K562 (cell line): ENCODE results near the gene SERPINA1. TPM values are rescaled to one million over a fixed set of nuclear protein-coding genes. Genes with fewer than 3 reads are reported as not detected.

Source experiments
- ATAC-seq: fragments of 200-7000 bp; cut with Tn5 transposase; 3 replicates; pipeline ENCODE4 v1.9.1; 2020; ENCODE audit warnings: moderate library complexity
- BruUV-seq: library from RNA; stranded (reverse); fragments of 400-500 nt; replicated peaks from 2 replicates; lab custom pipeline; 2021; lab: Mats Ljungman, UMichigan
- CTCF ChIA-PET: fragments of 300-600 bp; formaldehyde crosslinking; extraction: SDS; loops from one replicate; lab custom pipeline; 2021; ENCODE audit warnings: low intra/inter-chr PET ratio; lab: Yijun Ruan, JAX
- POLR2A ChIA-PET: fragments of 300-600, 350-650 bp; sonication (Branson Sonifier 250); formaldehyde crosslinking; extraction: SDS; loops from one replicate; lab custom pipeline; 2021; ENCODE audit warnings: antibody characterized with exemption, inconsistent platforms; lab: Yijun Ruan, JAX
- DNase-seq, 4 experiments: peaks; one replicate each; pipeline versions ENCODE4 v3.0.0 to v3.0.0-alpha.2; 2011 to 2018; ENCODE audit warnings: low spot score in 3 of 4, mixed read lengths in 3 of 4; ENCODE audit errors: extremely low read depth in 1 of 4
- FAIRE-seq: peaks from 2 replicates; lab custom pipeline; 2011; peaks lifted over from hg19 to GRCh38; lab: Jason Lieb, UNC
- H2AFZ ChIP-seq: 2 replicates; pipeline ENCODE4 v1.6.0; 2011; ENCODE audit warnings: low read depth, low read length, control low read depth, inconsistent platforms
- H3K27ac ChIP-seq: fragments of 200-600 bp; 3 replicates; pipeline ENCODE4 v1.8.0; 2011; ENCODE audit warnings: low read depth, mild to moderate bottlenecking, control low read depth, inconsistent platforms, low read length, moderate library complexity, mixed read lengths; ENCODE audit errors: extremely low read depth
- H3K27me3 ChIP-seq, 2 experiments: fragments of 300-600 bp in 1 of 2; 2 replicates in 1 of 2; 3 replicates in 1 of 2; pipeline versions ENCODE4 v1.6.0 to v1.8.0; 2011; ENCODE audit warnings: inconsistent platforms in 2 of 2, low read length in 2 of 2, mild to moderate bottlenecking in 1 of 2, mixed read lengths in 1 of 2, moderate library complexity in 1 of 2; ENCODE audit not compliant: control insufficient read depth in 2 of 2, insufficient read depth in 2 of 2
- H3K36me3 ChIP-seq: fragments of 300-600 bp; 3 replicates; pipeline ENCODE4 v1.8.0; 2011; ENCODE audit warnings: mild to moderate bottlenecking, low read length, inconsistent platforms; ENCODE audit not compliant: control insufficient read depth, insufficient read depth
- H3K4me1 ChIP-seq, 2 experiments: fragments of 200-600 bp in 1 of 2; replicated peaks in 1 of 2; 2 replicates in 1 of 2; 3 replicates in 1 of 2; pipeline versions ENCODE4 v1.5.1 to v1.8.0; 2011; ENCODE audit warnings: inconsistent platforms in 2 of 2, low read length in 2 of 2, mild to moderate bottlenecking in 1 of 2, mixed read lengths in 1 of 2, moderate library complexity in 1 of 2; ENCODE audit not compliant: control insufficient read depth in 2 of 2, insufficient read depth in 2 of 2
- H3K4me2 ChIP-seq: 2 replicates; pipeline ENCODE4 v1.6.1; 2011; ENCODE audit warnings: low read length, control low read depth, inconsistent platforms, mixed read lengths; ENCODE audit not compliant: insufficient read depth
- H3K4me3 ChIP-seq: fragments of 200-600 bp; sonication (generic), shearing (Covaris generic); 2 replicates; pipeline ENCODE4 v1.5.1; 2016; ENCODE audit warnings: control low read depth, inconsistent platforms
- H3K79me2 ChIP-seq: fragments of 200-600 bp; 3 replicates; pipeline ENCODE4 v1.8.0; 2011; ENCODE audit warnings: low read length, inconsistent platforms; ENCODE audit not compliant: control insufficient read depth, insufficient read depth
- H3K9ac ChIP-seq, 2 experiments: 2 replicates each; pipeline versions ENCODE4 v1.6.0 to v1.6.1; 2011; ENCODE audit warnings: low read depth in 2 of 2, low read length in 2 of 2, control low read depth in 1 of 2, inconsistent platforms in 1 of 2, mild to moderate bottlenecking in 1 of 2, mixed read lengths in 1 of 2; ENCODE audit not compliant: insufficient read depth in 1 of 2
- H3K9me1 ChIP-seq: one replicate; pipeline ENCODE4 v1.6.0; 2011; ENCODE audit warnings: inconsistent platforms, mild to moderate bottlenecking, low read length, moderate library complexity; ENCODE audit not compliant: control insufficient read depth, insufficient read depth
- H3K9me3 ChIP-seq: replicated peaks from 2 replicates; pipeline ENCODE4 v1.5.1; 2011; ENCODE audit warnings: low read depth, low read length, inconsistent platforms; ENCODE audit not compliant: control insufficient read depth, insufficient read depth
- H4K20me1 ChIP-seq: replicated peaks from 2 replicates; pipeline ENCODE4 v1.6.1; 2011; ENCODE audit warnings: low read length, inconsistent platforms, mixed read lengths; ENCODE audit not compliant: control insufficient read depth, insufficient read depth
- CXXC5 ChIP-seq: fragments of 250-450 bp; sonication (Bioruptor Pico); IDR thresholded peaks from 2 replicates; pipeline ENCODE4 v1.8.0; 2022; ENCODE audit warnings: inconsistent platforms, mild to moderate bottlenecking, moderate library complexity
- MCM5 ChIP-seq: fragments of 450-650 bp; IDR thresholded peaks from 2 replicates; pipeline ENCODE4 v1.6.1; 2016; ENCODE audit warnings: low read depth
- RBM25 ChIP-seq: fragments of 200-400 bp; formaldehyde crosslinking; IDR thresholded peaks from 2 replicates; pipeline ENCODE4 v1.6.1; 2018; ENCODE audit warnings: low read length, low read depth, moderate library complexity; ENCODE audit not compliant: severe bottlenecking
- SMARCB1 ChIP-seq: IDR thresholded peaks from 2 replicates; pipeline ENCODE4 v1.6.1; 2011; ENCODE audit warnings: improper control_type of control experiment, low read depth; ENCODE audit not compliant: insufficient read length
- SRF ChIP-seq, 2 experiments: fragments of 250-450, 450-650 bp in 1 of 2; sonication (Bioruptor Pico) in 1 of 2; sonication (generic) in 1 of 2; formaldehyde crosslinking; IDR thresholded peaks; 2 replicates each; pipeline versions ENCODE4 v1.5.0 to v1.5.1; 2020 to 2022; ENCODE audit warnings: mild to moderate bottlenecking in 1 of 2, missing genetic modification reagents in 1 of 2
- ZBED1 ChIP-seq: IDR thresholded peaks from 2 replicates; pipeline ENCODE4 v1.6.1; 2014
- ZKSCAN1 ChIP-seq: fragments of 150-350 bp; IDR thresholded peaks from 2 replicates; pipeline ENCODE4 v1.6.1; 2016; ENCODE audit warnings: low read depth, low read length
- WGBS: fragments of 100-300 bp; shearing (Covaris generic); methylation state at CpG from one replicate; pipeline ENCODE4 v1.1.6; 2016; ENCODE audit warnings: low coverage, mixed read lengths; ENCODE audit not compliant: insufficient coverage; ENCODE audit errors: missing lambda C conversion rate; 5-methylcytosine and 5-hydroxymethylcytosine counted together
- in situ Hi-C: fragments of 300-500 bp; cut with MboI; formaldehyde crosslinking; loops from 4 replicates; pipeline ENCODE4 v1.15.0; 2018; ENCODE audit warnings: inconsistent platforms, mixed read lengths
- intact Hi-C: fragments of 100-400 bp; cut with micrococcal nuclease; formaldehyde crosslinking; loops from 2 replicates; pipeline ENCODE4 v1.14.2; 2022
- polyA plus RNA-seq, 8 experiments: library from polyadenylated mRNA; depleted of rRNA in 4 of 8; stranded (reverse) in 5 of 8; unstranded in 3 of 8; fragments of >200 nt; fragmentation: Nextera tagmentation in 2 of 8; fragmentation: Illumina TruSeq in 1 of 8; extraction: Ambion mirVana in 2 of 8; extraction: Trizol in 1 of 8; gene quantifications; 2 replicates each; pipeline versions ENCODE4 v1.2.1 to v1.2.3, GENCODE V29; 2011 to 2014; ENCODE audit warnings: inconsistent platforms in 1 of 8, missing spikeins in 1 of 8
- total RNA-seq, 7 experiments: library from RNA; depleted of rRNA in 6 of 7; stranded (reverse); fragments of >200 nt in 6 of 7; fragmentation: Illumina TruSeq in 2 of 7; extraction: Trizol in 2 of 7; gene quantifications; 2 replicates each; pipeline versions ENCODE4 v1.2.1 to v1.2.3, GENCODE V29; 2011 to 2021; ENCODE audit warnings: low replicate concordance in 1 of 7

SERPINA1 gene
- total and polyA plus RNA-seq, 9 of the 15 experiments (the other 6 are each of a cell fraction or from before 2014, with no cell fraction given) = 4.1 TPM; not detected in 8

GRCh38 chr14:94389731-94390371 lies 1.4 kb upstream of the SERPINA1 start:
- POLR2A ChIA-PET = interaction anchor here (1.3 kb wide), 1 partner anchor 9 kb away, joined by 3 read pairs; no protein-coding TSS in a partner anchor
- Histone ChIP-seq H3K4me1 (no peaks in the 10 kb centered on the region), H3K36me3 (no peaks in the 10 kb centered on the region), H3K4me3 (no peak overlapping the region), H3K27me3 (peaks cover 0 to 5% of the 10 kb centered on the region in 2 experiments; a peak in 1 of 5 replicates), H3K9ac (no peak overlapping the region), H3K4me2 (no peak overlapping the region), H2AFZ (no peak overlapping the region), H4K20me1 (no peaks in the 10 kb centered on the region), H3K9me3 (no peaks in the 10 kb centered on the region), H3K79me2 (no peaks in the 10 kb centered on the region), H3K27ac (no peak overlapping the region), H3K9me1 (no peaks in the 10 kb centered on the region)
- in situ Hi-C loops = no loop called here
- no TSS peak for BruUV-seq
- peak; percentile 26 for TF ChIP-seq RBM25
- no peak for TF ChIP-seq MCM5
- TF ChIP-seq CXXC5 (CRISPR knock-in tag) = no peak
- TF ChIP-seq SMARCB1 = no peak
- no peak for TF ChIP-seq ZBED1
- ATAC-seq (no peak), DNase-seq (no peak), FAIRE-seq (no peak)
- CTCF ChIA-PET = no interaction called here
- WGBS = 5% methylated on average over 7 of the region's 10 CpGs
- intact Hi-C loops = no loop called here

- no peak for FAIRE-seq
- H4K20me1 ChIP-seq = no peaks in the 10 kb centered on the region
- no peak for TF ChIP-seq SRF (CRISPR knock-in tag; IDR thresholded peaks at IDR 0.05)
- peak; percentile 66; the same call in 1 of the 2 replicates for TF ChIP-seq ZKSCAN1
- TF ChIP-seq, all 486 proteins: peak for 1
- H3K27ac ChIP-seq = no peak overlapping the region
- no peak for DNase-seq
- H3K4me3 ChIP-seq = no peak overlapping the region
- 3% methylated on average over 3 of the region's 5 CpGs for WGBS
- no peak overlapping the region for H3K4me2 ChIP-seq
- no peaks in the 10 kb centered on the region for H3K9me1 ChIP-seq
- H3K4me1 ChIP-seq = no peaks in the 10 kb centered on the region
- in situ Hi-C loops = no loop called here
- ChIA-PET CTCF (no interaction called here), POLR2A (no interaction called here)
- intact Hi-C loops = no loop called here
- no peak overlapping the region for H3K9ac ChIP-seq
- no TSS peak for BruUV-seq
- no peaks in the 10 kb centered on the region for H3K36me3 ChIP-seq
- no peak overlapping the region for H2AFZ ChIP-seq
- ATAC-seq = no peak
- no peaks in the 10 kb centered on the region for H3K79me2 ChIP-seq
- no peaks in the 10 kb centered on the region; a peak in 1 of 5 replicates for H3K27me3 ChIP-seq
- no peaks in the 10 kb centered on the region for H3K9me3 ChIP-seq
These were observed 685 bp upstream of the SERPINA1 start for GRCh38 chr14:94389104-94389469.
